HG03342 (cell line): ENCODE measurements around the gene STPG4.

ENCODE experiments used
- ATAC-seq: cut with Tn5 transposase; IDR thresholded peaks from one replicate; pipeline ENCODE4 v1.9.1; 2021; ENCODE audit warnings: mild to moderate bottlenecking, moderate library complexity; ENCODE audit not compliant: unreplicated experiment

STPG4 gene

GRCh38 chr2:47056868-47057686, 98.0 kb downstream of the STPG4 start:
- ATAC-seq = peak; percentile 54

- ATAC-seq = no peak
Observed at GRCh38 chr2:47056374-47056773, 98.7 kb downstream of the STPG4 start.

- no peak for ATAC-seq
Observed at GRCh38 chr2:47054868-47055267, 100.2 kb downstream of the STPG4 start.

GRCh38 chr2:47054036-47054555, 101.0 kb downstream of the STPG4 start:
- ATAC-seq = no peak

GRCh38 chr2:47052847-47053246, 102.3 kb downstream of the STPG4 start:
- no peak for ATAC-seq

- no peak for ATAC-seq
Observed at GRCh38 chr2:47051562-47051961, 103.5 kb downstream of the STPG4 start.

- no peak for ATAC-seq
Observed at GRCh38 chr2:47050762-47051161, 104.3 kb downstream of the STPG4 start.

- no peak for ATAC-seq
Observed at GRCh38 chr2:47050021-47050760, 104.9 kb downstream of the STPG4 start.

- ATAC-seq = no peak
Observed at GRCh38 chr2:47049502-47049901, 105.6 kb downstream of the STPG4 start.

GRCh38 chr2:47048801-47049480, 106.2 kb downstream of the STPG4 start:
- no peak for ATAC-seq

- ATAC-seq = no peak
Observed at GRCh38 chr2:47046271-47046670, 108.8 kb downstream of the STPG4 start.

GRCh38 chr2:47043891-47044239, 111.2 kb downstream of the STPG4 start:
- ATAC-seq = no peak

GRCh38 chr2:47043142-47043890, 111.8 kb downstream of the STPG4 start:
- ATAC-seq = no peak

GRCh38 chr2:47041891-47042684, 113.0 kb downstream of the STPG4 start:
- ATAC-seq = no peak

GRCh38 chr2:47041063-47041462, 114.0 kb downstream of the STPG4 start:
- ATAC-seq = no peak

- no peak for ATAC-seq
Observed at GRCh38 chr2:47040651-47041050, 114.5 kb downstream of the STPG4 start.

- no peak for ATAC-seq
Observed at GRCh38 chr2:47039913-47040562, 115.1 kb downstream of the STPG4 start.

- ATAC-seq = no peak
Observed at GRCh38 chr2:47039489-47039870, 115.6 kb downstream of the STPG4 start.

GRCh38 chr2:47038656-47039488, 116.2 kb downstream of the STPG4 start:
- peak; percentile 37 for ATAC-seq
